SJSA1 (cell line): ENCODE data around the gene ZNF414. TPM values are rescaled to one million over a fixed set of nuclear protein-coding genes. Genes with fewer than 3 reads are reported as not detected.
"Not testable (repeated sequence)": the region's sequence is repeated elsewhere in the genome, so short reads cannot be mapped to it uniquely, and the experiment has no call there.

Experiments
- DNase-seq, 2 experiments: peaks; one replicate each; pipeline ENCODE4 v3.0.0-alpha.2; 2015 to 2020; ENCODE audit warnings: low spot score in 2 of 2, low read depth in 1 of 2
- H3K27ac ChIP-seq: fragments of 250-450 bp; sonication (Bioruptor Pico); 2 replicates; pipeline ENCODE4 v1.5.1; 2020; ENCODE audit warnings: mild to moderate bottlenecking, moderate library complexity
- H3K27me3 ChIP-seq: fragments of 250-450 bp; sonication (Bioruptor Pico); replicated peaks from 2 replicates; pipeline ENCODE4 v1.5.1; 2020; ENCODE audit warnings: mild to moderate bottlenecking, moderate library complexity
- H3K36me3 ChIP-seq: fragments of 250-450 bp; sonication (Bioruptor Pico); 2 replicates; pipeline ENCODE4 v1.5.1; 2020; ENCODE audit warnings: mild to moderate bottlenecking
- H3K4me1 ChIP-seq: fragments of 250-450 bp; sonication (Bioruptor Pico); replicated peaks from 2 replicates; pipeline ENCODE4 v1.6.1; 2021; ENCODE audit warnings: mild to moderate bottlenecking
- H3K4me3 ChIP-seq: fragments of 250-450 bp; sonication (Bioruptor Pico); 2 replicates; pipeline ENCODE4 v1.5.1; 2020; ENCODE audit warnings: mild to moderate bottlenecking
- H3K9me3 ChIP-seq: fragments of 250-450 bp; sonication (Bioruptor Pico); replicated peaks from 2 replicates; pipeline ENCODE4 v1.5.1; 2020; ENCODE audit warnings: mild to moderate bottlenecking
- total RNA-seq: library from RNA; depleted of rRNA; stranded (reverse); fragments of >200 nt; shearing (Covaris generic); gene quantifications from 2 replicates; pipeline ENCODE4 v1.2.3, GENCODE V29; 2014

ZNF414 gene
- total RNA-seq, 1 experiment from 2014 or later, result 5.4 TPM

- no peaks in the 10 kb centered on the region for H3K9me3 ChIP-seq
Observed at GRCh38 chr19:8530061-8530679, 16.2 kb upstream of the ZNF414 start.

GRCh38 chr19:8529369-8530006 is 15.5 kb upstream of the ZNF414 start:
- Histone ChIP-seq H3K27ac (no peak overlapping the region), H3K36me3 (no peaks in the 10 kb centered on the region), H3K27me3 (no peaks in the 10 kb centered on the region), H3K4me1 (peaks cover 12% of the 10 kb centered on the region), H3K9me3 (no peaks in the 10 kb centered on the region), H3K4me3 (no peak overlapping the region)
- DNase-seq, result no peak

More at GRCh38 chr19:8530061-8530679, 16.2 kb upstream of the ZNF414 start:
- Histone ChIP-seq H3K36me3 (no peaks in the 10 kb centered on the region), H3K4me3 (no peak overlapping the region), H3K27me3 (no peaks in the 10 kb centered on the region), H3K4me1 (peaks cover 7% of the 10 kb centered on the region), H3K27ac (no peak overlapping the region)
- no peak for DNase-seq

- Histone ChIP-seq H3K9me3 (no peaks in the 10 kb centered on the region), H3K27ac (no peak overlapping the region), H3K4me3 (no peak overlapping the region), H3K36me3 (no peaks in the 10 kb centered on the region), H3K27me3 (no peaks in the 10 kb centered on the region), H3K4me1 (peaks cover 12% of the 10 kb centered on the region)
- DNase-seq, result no peak
Observed at GRCh38 chr19:8528500-8528899, 14.5 kb upstream of the ZNF414 start.

GRCh38 chr19:8526345-8527091 is 12.6 kb upstream of the ZNF414 start:
- Histone ChIP-seq H3K4me1 (peaks cover 12% of the 10 kb centered on the region), H3K27me3 (no peaks in the 10 kb centered on the region), H3K9me3 (no peaks in the 10 kb centered on the region), H3K4me3 (peak overlapping the region; percentile 54), H3K36me3 (no peaks in the 10 kb centered on the region), H3K27ac (peak overlapping the region; percentile 85)
- DNase-seq, result peak; percentile 93 to 96

- Histone ChIP-seq H3K36me3 (no peaks in the 10 kb centered on the region), H3K27ac (peak overlapping the region; percentile 48; the same call in 1 of the 2 replicates), H3K9me3 (no peaks in the 10 kb centered on the region), H3K4me1 (peaks cover 12% of the 10 kb centered on the region), H3K27me3 (no peaks in the 10 kb centered on the region), H3K4me3 (peak overlapping the region; percentile 31)
- no peak for DNase-seq
Observed at GRCh38 chr19:8525401-8525684, 11.4 kb upstream of the ZNF414 start.

GRCh38 chr19:8519388-8519787 is 5.4 kb upstream of the ZNF414 start:
- no peaks in the 10 kb centered on the region for H3K9me3 ChIP-seq
- H3K27ac ChIP-seq, result no peak overlapping the region
- no peak overlapping the region for H3K4me3 ChIP-seq
- no peaks in the 10 kb centered on the region for H3K27me3 ChIP-seq
- H3K4me1 ChIP-seq, result peaks cover 4% of the 10 kb centered on the region; the same call in 1 of the 2 replicates
- no peaks in the 10 kb centered on the region for H3K36me3 ChIP-seq
- no peak for DNase-seq

- no peaks in the 10 kb centered on the region for H3K9me3 ChIP-seq
- H3K27me3 ChIP-seq, result no peaks in the 10 kb centered on the region
Observed at GRCh38 chr19:8518536-8518935, 4.6 kb upstream of the ZNF414 start.

GRCh38 chr19:8517551-8518442 is 3.8 kb upstream of the ZNF414 start:
- Histone ChIP-seq H3K27ac (no peak overlapping the region), H3K27me3 (no peaks in the 10 kb centered on the region), H3K4me3 (no peak overlapping the region), H3K4me1 (peaks cover 14% of the 10 kb centered on the region), H3K36me3 (peaks cover 7% of the 10 kb centered on the region), H3K9me3 (no peaks in the 10 kb centered on the region)
- DNase-seq, result no peak

More at GRCh38 chr19:8518536-8518935, 4.6 kb upstream of the ZNF414 start:
- Histone ChIP-seq H3K36me3 (peaks cover 3% of the 10 kb centered on the region), H3K4me3 (no peak overlapping the region), H3K27ac (no peak overlapping the region), H3K4me1 (peaks cover 7% of the 10 kb centered on the region)
- no peak for DNase-seq

GRCh38 chr19:8515317-8515716 is 1.4 kb upstream of the ZNF414 start:
- Histone ChIP-seq H3K4me1 (peaks cover 21% of the 10 kb centered on the region), H3K27me3 (no peaks in the 10 kb centered on the region), H3K36me3 (peaks cover 26% of the 10 kb centered on the region), H3K27ac (no peak overlapping the region), H3K4me3 (no peak overlapping the region), H3K9me3 (no peaks in the 10 kb centered on the region)
- DNase-seq, result no peak

GRCh38 chr19:8514505-8515009 is 590 bp upstream of the ZNF414 start:
- not testable (repeated sequence) for DNase-seq, H3K27me3 ChIP-seq, H3K9me3 ChIP-seq
- Histone ChIP-seq H3K27ac (peak overlapping the region; percentile 100), H3K4me1 (peaks cover 21% of the 10 kb centered on the region), H3K4me3 (peak overlapping the region; percentile 99), H3K36me3 (peaks cover 26% of the 10 kb centered on the region)

- peak overlapping the region; percentile 99 for H3K4me3 ChIP-seq
- H3K4me1 ChIP-seq, result peaks cover 21% of the 10 kb centered on the region
- H3K9me3 ChIP-seq, result no peaks in the 10 kb centered on the region
- DNase-seq, result no peak
- peaks cover 26% of the 10 kb centered on the region for H3K36me3 ChIP-seq
- H3K27me3 ChIP-seq, result no peaks in the 10 kb centered on the region
- H3K27ac ChIP-seq, result peak overlapping the region; percentile 100
Observed at GRCh38 chr19:8513036-8513686, 806 bp downstream of the ZNF414 start.

GRCh38 chr19:8512115-8512967 is 1.6 kb downstream of the ZNF414 start:
- H3K4me3 ChIP-seq, result no peak overlapping the region
- H3K9me3 ChIP-seq, result no peaks in the 10 kb centered on the region
- H3K36me3 ChIP-seq, result peaks cover 26% of the 10 kb centered on the region
- peaks cover 21% of the 10 kb centered on the region for H3K4me1 ChIP-seq
- no peak overlapping the region for H3K27ac ChIP-seq
- peak in 1 of 2 experiments; percentile 41 for DNase-seq
- H3K27me3 ChIP-seq, result no peaks in the 10 kb centered on the region
